ENCODE data around the gene SORCS2.

GRCh38 chr4:7286798-7287197 lies 94.5 kb downstream of the SORCS2 start:
- TF ChIP-seq POLR2A (IDR thresholded peaks at IDR 0.05; ENCODE audit: low read length) (no peak), GATA1 (IDR thresholded peaks at IDR 0.05; ENCODE audit: low read depth, low read length) (no peak)
